Stimulated activated CD8-positive, alpha-beta memory T cell treated with anti-CD3 and anti-CD28 coated beads, Interleukin-12 subunit alpha, Interleukin-12 subunit beta, amount 100 ng/mL, for 24 hours (primary cell): Measurements from ENCODE around the gene KHDC1L.
"Not testable (repeated sequence)": the region's sequence is repeated elsewhere in the genome, so short reads cannot be mapped to it uniquely, and the experiment has no call there.

Source experiments
- DNase-seq: peaks from one replicate; pipeline ENCODE4 v3.0.0-alpha.2; 2020; ENCODE audit errors: extremely low read depth

KHDC1L gene

DNA sequence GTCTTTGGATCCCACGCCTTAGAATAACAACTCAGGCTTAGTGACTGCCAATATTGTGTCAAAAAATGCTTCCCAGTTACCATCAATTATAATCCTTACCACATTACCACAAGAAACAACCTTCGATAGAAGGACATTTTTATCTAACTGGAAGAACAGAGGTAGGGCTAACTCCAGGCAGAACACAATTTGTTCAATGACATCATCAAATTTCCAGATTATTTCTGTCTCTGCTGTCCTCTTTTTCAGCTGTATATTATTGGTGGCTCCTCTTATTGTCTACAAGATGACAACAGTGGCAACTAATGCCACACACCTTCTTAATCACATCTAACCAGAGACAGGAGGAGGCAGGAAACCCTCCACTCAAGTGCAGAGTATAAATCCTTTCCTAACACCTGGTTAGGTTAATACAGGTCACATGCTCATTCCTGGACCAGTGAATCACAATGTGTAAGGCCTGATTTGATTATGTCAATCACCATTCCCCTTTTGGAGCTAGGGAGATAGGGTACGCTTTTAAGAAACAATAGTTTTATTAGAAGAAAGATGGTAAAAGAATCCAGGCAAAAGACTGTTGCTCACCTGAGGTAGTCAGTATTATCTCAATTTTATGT lies 18.0 kb downstream of the KHDC1L start:
- no peak for DNase-seq

DNA sequence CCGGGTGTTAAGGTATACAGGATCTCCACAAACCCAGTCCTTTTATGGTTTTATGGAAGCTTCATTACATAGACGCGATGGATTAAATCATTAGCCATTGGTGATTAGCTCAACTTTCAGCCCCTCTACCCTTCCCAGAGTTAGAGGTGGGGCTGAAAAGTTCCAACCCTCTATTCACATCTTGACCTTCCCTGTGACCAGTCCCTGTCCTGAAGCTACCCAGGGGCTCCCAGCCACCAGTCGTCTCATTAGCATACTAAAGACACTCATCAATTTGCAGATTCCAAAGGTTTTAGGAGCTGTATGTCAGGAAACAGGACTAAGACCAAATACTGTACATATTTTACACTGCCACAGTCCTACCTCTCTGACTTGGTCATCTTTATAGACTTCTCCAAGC lies 21.0 kb downstream of the KHDC1L start:
- no peak for DNase-seq

DNA sequence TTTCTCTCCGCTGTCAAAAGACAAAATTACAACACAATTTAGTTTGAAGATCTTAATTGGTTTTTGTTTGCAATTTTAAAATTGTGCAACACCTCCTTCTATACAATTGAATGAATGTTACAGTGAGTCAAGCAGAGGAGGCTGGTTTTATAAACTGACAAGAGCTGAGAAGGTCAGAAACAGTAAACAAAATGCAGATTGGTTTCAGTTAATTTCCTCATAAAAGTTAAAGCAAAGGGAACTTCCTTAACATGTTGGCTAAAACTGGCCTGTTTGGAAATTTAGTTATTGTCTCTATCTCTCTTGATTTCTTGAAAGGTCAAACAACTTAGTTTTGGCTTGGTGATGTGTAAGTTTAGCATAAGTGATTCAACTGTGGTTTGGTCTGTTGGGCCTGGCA lies 22.2 kb downstream of the KHDC1L start:
- no peak for DNase-seq

DNA sequence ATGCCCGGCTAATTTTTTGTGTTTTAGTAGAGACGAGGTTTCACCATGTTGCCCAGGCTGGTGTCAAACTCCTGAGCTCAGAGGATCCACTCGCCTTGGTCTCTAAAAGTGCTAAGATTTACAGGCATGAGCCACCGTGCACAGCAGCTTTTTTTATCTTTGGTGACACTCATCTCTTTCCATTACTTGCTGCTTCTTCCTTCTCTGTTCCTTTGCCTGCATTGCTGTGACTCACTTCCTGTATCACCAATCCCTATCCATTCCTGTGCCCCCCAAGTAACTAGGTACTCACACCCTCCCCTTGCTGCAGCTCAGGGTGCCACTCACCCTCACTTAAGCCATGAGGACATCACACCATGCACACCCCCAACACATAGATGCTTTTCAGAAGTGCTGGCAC lies 24.6 kb downstream of the KHDC1L start:
- DNase-seq, result no peak

DNA sequence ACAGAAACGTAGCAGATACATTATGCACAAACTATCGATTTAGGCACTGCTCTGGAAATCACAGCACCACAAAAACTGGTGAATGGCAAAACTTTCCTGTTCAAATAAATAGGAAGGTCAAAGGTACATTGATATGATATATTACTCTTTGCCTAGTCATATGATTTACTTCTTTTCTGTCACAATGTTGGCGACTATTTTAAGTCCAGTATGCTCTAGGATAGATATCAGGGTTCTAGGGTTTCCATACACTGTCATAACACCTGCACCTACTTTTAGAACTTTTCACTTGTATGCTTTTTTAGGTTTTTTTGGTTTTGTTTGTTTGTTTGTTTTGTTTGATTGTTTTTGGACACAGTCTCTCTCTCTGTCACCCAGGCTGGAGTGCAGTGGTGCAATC lies 25.0 kb downstream of the KHDC1L start:
- no peak for DNase-seq

DNA sequence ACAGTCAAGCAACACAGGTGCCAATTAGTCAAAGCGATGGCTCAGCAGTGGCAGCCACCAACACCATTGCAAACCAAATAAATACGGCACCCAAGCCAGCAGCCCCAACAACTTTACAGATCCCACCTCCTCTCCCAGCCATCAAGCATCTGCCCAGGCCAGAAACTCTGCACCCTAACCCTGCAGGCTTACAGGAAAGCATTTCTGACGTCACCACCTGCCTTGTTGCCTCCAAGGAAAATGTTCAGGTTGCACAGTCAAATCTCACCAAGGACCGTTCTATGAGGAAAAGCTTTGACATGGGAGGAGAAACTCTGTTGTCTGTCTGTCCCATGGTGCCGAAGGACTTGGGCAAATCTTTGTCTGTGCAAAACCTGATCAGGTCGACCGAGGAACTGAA lies 30.6 kb downstream of the KHDC1L start:
- DNase-seq, result no peak

DNA sequence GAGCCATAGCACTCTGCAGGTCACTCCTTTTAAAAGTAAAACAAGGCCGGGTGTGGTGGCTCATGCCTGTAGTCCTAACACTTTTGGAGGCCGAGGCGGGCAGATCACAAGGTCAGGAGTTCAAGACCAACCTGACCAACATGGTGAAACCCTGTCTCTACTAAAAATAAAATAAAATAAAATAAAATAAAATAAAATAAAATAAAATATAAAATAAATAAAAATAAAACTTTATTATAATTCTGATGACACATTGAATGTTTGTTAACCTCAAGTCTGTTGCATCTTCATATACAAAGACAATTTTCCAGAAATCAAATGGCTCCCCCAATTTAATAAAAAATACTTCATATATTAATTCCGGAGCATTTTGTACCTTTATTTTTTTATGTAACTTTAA lies 32.0 kb downstream of the KHDC1L start:
- not testable (repeated sequence) for DNase-seq

DNA sequence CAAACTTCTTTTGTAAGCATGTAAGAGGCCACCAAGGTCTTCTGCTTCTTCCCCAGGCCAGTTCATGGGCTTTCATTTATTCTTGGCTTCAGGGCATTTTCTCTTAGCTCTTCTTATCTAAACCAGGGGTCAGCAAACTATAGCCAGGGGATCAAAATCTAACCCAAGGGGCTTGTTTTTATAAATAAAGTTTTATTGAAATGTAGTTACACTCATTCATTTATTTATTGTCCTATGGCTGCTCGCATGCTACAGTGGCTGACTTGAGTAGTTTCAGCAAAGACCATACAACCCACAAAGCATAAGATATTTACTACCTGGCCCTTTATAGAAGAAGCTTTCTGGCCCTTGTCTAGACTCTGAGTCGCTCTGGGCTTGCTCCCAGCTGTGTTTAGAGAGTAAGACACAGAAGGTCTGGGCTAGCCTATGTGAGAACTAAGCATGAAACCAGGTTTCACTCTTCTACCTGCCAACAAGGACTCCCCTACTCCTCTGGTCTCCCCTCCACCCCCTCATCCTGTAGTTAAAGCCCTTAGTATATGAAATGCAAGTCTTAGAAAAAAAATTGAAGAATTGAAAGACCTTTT lies 43.2 kb downstream of the KHDC1L start:
- DNase-seq, result no peak

DNA sequence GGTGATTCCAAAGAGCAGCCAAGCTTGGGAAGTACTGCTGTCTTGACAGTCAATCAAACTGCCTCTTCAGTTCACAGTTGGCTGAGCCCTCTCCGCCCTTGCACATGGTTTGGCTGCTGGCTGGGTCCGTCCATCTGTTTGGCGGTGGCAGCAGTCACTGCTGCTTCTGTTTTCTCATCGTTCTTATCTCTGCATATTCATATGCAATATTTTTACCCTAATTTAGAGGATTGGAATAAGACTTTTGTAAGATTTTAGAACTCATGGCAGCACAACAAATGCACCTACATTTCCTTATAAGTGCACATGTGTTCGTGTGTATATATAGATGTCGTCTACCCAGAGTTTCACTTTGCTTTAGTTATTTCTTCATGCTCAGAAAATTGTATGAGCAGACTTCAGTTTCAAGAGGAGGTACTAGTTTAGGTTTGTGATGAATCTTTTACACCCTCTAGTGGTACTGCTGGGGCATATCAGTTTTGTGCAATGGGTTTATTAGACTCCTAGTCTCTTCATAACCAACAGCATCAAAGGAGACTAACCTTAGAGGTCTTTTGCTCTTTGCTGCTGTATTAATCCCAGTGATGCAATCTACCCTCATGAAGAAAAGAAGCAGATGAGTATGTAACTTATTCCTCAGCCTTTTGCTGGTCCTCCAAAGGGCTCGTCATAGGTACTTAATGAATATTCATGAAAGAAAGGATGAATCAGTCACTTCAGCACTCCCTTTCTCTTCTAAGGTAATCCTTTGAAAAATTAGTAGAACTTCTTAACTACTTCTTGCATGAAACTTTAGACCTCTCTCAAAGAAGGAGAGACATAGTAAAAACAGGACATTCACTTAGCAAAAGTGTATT lies 44.3 kb downstream of the KHDC1L start:
- DNase-seq, result no peak

DNA sequence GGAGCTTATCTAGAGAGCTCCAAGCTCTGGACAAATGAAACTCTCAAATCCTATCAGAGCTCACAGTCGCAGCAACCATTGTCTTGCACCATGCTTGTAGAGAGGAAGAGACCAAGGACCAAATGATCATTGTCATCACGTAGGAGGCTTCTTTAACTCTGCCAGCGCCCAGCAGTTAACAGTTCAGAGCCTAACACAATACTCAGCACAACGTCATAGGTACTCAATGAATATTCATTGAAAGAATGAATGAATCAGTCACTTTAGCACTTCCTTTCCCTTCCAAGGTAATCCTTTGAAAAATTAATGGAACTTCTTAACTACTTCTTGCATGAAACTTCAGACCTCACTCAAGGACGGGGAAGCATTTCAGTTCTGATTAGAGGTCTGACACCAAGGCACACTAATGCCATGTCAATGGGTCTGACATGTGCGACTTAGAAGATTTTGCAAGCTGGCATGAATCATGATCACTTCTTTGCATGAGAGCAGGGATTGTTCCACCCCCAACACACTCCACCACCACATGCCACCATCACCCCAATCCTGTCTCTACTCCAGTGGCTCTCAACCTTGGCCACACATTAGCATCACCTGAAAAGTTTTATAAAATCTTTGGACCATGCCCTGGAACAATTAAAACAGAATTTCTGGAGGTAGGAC lies 45.1 kb downstream of the KHDC1L start:
- no peak for DNase-seq

DNA sequence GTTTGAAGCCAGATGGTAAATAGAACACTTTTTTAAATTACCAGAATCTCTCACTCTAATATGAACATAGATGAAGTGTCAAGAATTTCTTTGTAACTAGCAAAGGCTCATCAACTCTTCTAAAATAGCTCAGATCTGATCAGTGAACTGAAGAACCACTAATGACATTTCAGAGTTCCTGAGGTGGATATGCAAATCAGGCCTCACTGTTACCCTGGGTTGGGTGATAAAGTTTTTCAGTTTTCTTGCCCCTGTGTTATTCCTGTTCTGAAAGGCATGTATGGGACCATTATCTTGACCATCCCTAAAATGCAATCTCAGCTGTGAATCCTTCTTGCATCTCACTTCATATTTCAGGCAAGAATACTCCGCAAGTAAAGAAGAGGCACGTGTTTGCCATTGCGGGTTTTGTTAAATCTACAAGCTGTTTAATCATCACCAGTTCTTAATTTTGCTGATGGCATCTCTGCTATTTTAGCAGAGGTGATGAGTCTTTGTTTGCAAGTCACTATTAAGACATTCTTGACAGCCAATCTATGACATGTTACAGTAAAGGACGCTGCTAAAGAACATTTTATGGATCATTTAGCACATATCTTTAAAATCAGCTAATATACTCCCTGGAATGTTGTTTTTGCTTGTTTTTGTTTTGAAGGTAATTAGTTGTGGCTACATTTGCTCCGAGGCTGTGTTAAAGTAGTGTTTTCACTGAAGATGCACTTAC lies 47.9 kb downstream of the KHDC1L start:
- no peak for DNase-seq

DNA sequence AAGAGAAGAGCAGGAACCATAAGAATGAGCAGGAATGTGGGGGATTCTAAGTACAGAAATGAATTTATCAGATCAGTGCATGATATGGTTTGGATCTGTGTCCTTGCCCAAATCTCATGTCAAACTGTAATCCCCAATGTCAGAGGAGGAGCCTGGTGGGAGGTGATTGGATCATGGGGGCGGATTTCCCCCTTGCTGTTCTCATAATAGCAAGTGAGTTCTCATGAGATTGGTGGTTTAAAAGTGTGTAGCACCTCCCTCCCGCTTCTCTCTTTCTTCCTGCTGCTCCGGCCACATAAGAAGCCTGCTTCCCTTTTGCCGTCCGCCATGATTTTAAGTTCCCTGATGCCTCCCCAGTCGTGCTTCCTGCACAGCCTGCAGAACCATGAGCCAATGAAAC lies 49.2 kb downstream of the KHDC1L start:
- no peak for DNase-seq

DNA sequence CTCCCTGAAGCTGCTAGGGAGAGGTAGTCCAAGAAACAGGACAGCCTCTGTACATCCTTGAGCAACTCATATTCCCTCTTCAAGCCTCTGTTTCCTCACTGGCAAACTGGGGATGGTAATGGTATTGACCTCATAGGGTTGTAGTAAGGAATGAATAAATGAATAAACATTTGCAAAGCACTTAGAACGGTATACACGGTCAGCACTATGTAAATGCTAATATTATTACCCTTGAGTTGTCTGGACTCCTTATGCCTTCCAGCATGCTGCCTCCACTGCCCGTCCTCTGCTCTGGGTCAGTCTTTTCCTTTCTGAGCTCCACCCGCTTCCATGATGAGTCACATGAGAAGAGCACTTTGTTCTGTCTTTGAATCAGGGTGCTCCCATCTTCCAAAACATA lies 50.6 kb downstream of the KHDC1L start:
- DNase-seq, result no peak
